ENCODE results near the gene RXRA.

- TF ChIP-seq CTCF (IDR thresholded peaks at IDR 0.05; ENCODE audit: low read length) (no peak), EZH2 (IDR thresholded peaks at IDR 0.05; ENCODE audit: borderline replicate concordance, low read length) (no peak)
Observed at GRCh38 chr9:134408939-134409737, 82.9 kb downstream of the RXRA start.
